ENCODE measurements around the gene AGTPBP1.

- TF ChIP-seq REST (IDR thresholded peaks at IDR 0.05; ENCODE audit: low read depth), result no peak
- TF ChIP-seq RAD21 (IDR thresholded peaks at IDR 0.05; ENCODE audit: low read depth), result no peak
- no peak for TF ChIP-seq YY1 (IDR thresholded peaks at IDR 0.05; ENCODE audit: low read depth)
- TF ChIP-seq TEAD4 (IDR thresholded peaks at IDR 0.05), result no peak
- no peak for TF ChIP-seq CREB1 (IDR thresholded peaks at IDR 0.05; ENCODE audit: low read depth)
- no peak for TF ChIP-seq EP300 (IDR thresholded peaks at IDR 0.05; ENCODE audit: borderline replicate concordance)
- no peak for TF ChIP-seq TAF1 (IDR thresholded peaks at IDR 0.05; ENCODE audit: low read depth)
- no peak for TF ChIP-seq NFIC (IDR thresholded peaks at IDR 0.05)
- TF ChIP-seq FOXM1 (IDR thresholded peaks at IDR 0.05; ENCODE audit: borderline replicate concordance, low read depth), result no peak
- TF ChIP-seq TCF12 (IDR thresholded peaks at IDR 0.05; ENCODE audit: low read depth), result no peak
- TF ChIP-seq, protein P1, sequence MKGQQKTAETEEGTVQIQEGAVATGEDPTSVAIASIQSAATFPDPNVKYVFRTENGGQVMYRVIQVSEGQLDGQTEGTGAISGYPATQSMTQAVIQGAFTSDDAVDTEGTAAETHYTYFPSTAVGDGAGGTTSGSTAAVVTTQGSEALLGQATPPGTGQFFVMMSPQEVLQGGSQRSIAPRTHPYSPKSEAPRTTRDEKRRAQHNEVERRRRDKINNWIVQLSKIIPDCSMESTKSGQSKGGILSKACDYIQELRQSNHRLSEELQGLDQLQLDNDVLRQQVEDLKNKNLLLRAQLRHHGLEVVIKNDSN (IDR thresholded peaks at IDR 0.05), result no peak
- no peak for TF ChIP-seq ZBTB7A (IDR thresholded peaks at IDR 0.05; ENCODE audit: low read depth)
These were observed 83.0 kb downstream of the AGTPBP1 start for GRCh38 chr9:85658716-85659115.

Measured in Ishikawa (cell line).